ENCODE measurements around the gene SEMA4B. TPM values are rescaled to one million over a fixed set of nuclear protein-coding genes. Genes with fewer than 3 reads are reported as not detected.

SEMA4B gene
- total and polyA plus RNA-seq, 9 of the 15 experiments (the other 6 are each of a cell fraction or from before 2014, with no cell fraction given), result 1.3 to 33.6 (median 11.0) TPM

- no peak for TF ChIP-seq SUPT5H (IDR thresholded peaks at IDR 0.05)
- no peak for TF ChIP-seq ATF1 (CRISPR knock-in tag; IDR thresholded peaks at IDR 0.05)
- 0 out of 2 replicates have a peak, but pooled peaks have one; percentile 6 for TF ChIP-seq ATF1 (tag; IDR thresholded peaks at IDR 0.05)
- no peak for TF ChIP-seq MXD1 (CRISPR knock-in tag; IDR thresholded peaks at IDR 0.05; ENCODE audit: borderline replicate concordance, poor library complexity, severe bottlenecking)
- TF ChIP-seq KDM1A (IDR thresholded peaks at IDR 0.05), result no peak
- no peak for TF ChIP-seq DDX20 (tag; IDR thresholded peaks at IDR 0.05; ENCODE audit: low read depth)
- TF ChIP-seq ATF3 (IDR thresholded peaks at IDR 0.05), result peak; percentile 79
- TF ChIP-seq ATF3 (CRISPR knock-in tag; conservative IDR thresholded peaks at IDR 0.05), result no peak
- no peak for TF ChIP-seq RAD51 (IDR thresholded peaks at IDR 0.05; ENCODE audit: borderline replicate concordance, low read depth)
- TF ChIP-seq ZNF592 (IDR thresholded peaks at IDR 0.05), result no peak
- TF ChIP-seq NR2C1 (IDR thresholded peaks at IDR 0.05), result no peak
- no peak for TF ChIP-seq NR2C1 (tag; IDR thresholded peaks at IDR 0.05)
- no peak for TF ChIP-seq KDM2B (CRISPR knock-in tag; IDR thresholded peaks at IDR 0.05)
- TF ChIP-seq TFAP4 (CRISPR knock-in tag; IDR thresholded peaks at IDR 0.05; ENCODE audit: borderline replicate concordance), result no peak
- 0 out of 2 replicates have a peak, but pooled peaks have one; percentile 5 for TF ChIP-seq LCOR (CRISPR knock-in tag; IDR thresholded peaks at IDR 0.05)
- no peak for TF ChIP-seq ZNF23 (CRISPR knock-in tag; IDR thresholded peaks at IDR 0.05)
- TF ChIP-seq ZNF280B (CRISPR knock-in tag; IDR thresholded peaks at IDR 0.05), result no peak
- TF ChIP-seq NR2C2 (CRISPR knock-in tag; IDR thresholded peaks at IDR 0.05), result no peak
- TF ChIP-seq NR2C2 (tag; IDR thresholded peaks at IDR 0.05), result no peak; the same call in 1 of the 2 replicates
- TF ChIP-seq ZNF232 (CRISPR knock-in tag; IDR thresholded peaks at IDR 0.05), result no peak
- no peak for TF ChIP-seq BRD9 (IDR thresholded peaks at IDR 0.05; ENCODE audit: low read depth, partially characterized antibody)
- no peak; the same call in 1 of the 2 replicates for TF ChIP-seq CREM (IDR thresholded peaks at IDR 0.05; ENCODE audit: low read depth)
- 0 out of 2 replicates have a peak, but pooled peaks have one; percentile 1 for TF ChIP-seq NFRKB (IDR thresholded peaks at IDR 0.05; ENCODE audit: low read depth)
- no peak for TF ChIP-seq RB1 (IDR thresholded peaks at IDR 0.05; ENCODE audit: low read depth)
Measured at GRCh38 chr15:90266061-90266431, 64.9 kb downstream of the SEMA4B start (continued).
